Nephron progenitor cell (in vitro differentiated cells): ENCODE measurements around the gene VKORC1.

ENCODE experiments used
- DNase-seq: peaks from one replicate; pipeline ENCODE4 v3.0.0; 2021
- H3K27ac Mint-ChIP-seq: 2 replicates; pipeline ENCODE4 v1.8.0; 2021; ENCODE audit warnings: mild to moderate bottlenecking, moderate library complexity, mixed read lengths
- H3K27me3 Mint-ChIP-seq: 2 replicates; pipeline ENCODE4 v1.8.0; 2021; ENCODE audit warnings: mild to moderate bottlenecking, low read depth, mixed read lengths; ENCODE audit not compliant: poor library complexity
- H3K36me3 Mint-ChIP-seq: 2 replicates; pipeline ENCODE4 v1.8.0; 2021; ENCODE audit warnings: low read depth, mixed read lengths
- H3K4me1 Mint-ChIP-seq: 2 replicates; pipeline ENCODE4 v1.8.0; 2021; ENCODE audit warnings: mixed read lengths
- H3K4me3 Mint-ChIP-seq: 2 replicates; pipeline ENCODE4 v1.8.0; 2021; ENCODE audit warnings: mild to moderate bottlenecking, moderate library complexity, mixed read lengths
- H3K9me3 Mint-ChIP-seq: 2 replicates; pipeline ENCODE4 v1.8.0; 2021; ENCODE audit warnings: mild to moderate bottlenecking, moderate library complexity, mixed read lengths
- CTCF ChIP-seq: fragments of 200-600 bp; sonication (generic); IDR thresholded peaks from 2 replicates; pipeline ENCODE4 v1.5.0; 2021; ENCODE audit warnings: antibody characterized with exemption

The VKORC1 gene

GRCh38 chr16:31134091-31134571 lies 39.5 kb upstream of the VKORC1 start:
- no peak overlapping the region for H3K27ac Mint-ChIP-seq
- H3K4me3 Mint-ChIP-seq, result peak overlapping the region; percentile 63
- no peak for TF ChIP-seq CTCF
- DNase-seq, result no peak
- H3K4me1 Mint-ChIP-seq, result peaks cover 41% of the 10 kb centered on the region
- peaks cover 3% of the 10 kb centered on the region for H3K27me3 Mint-ChIP-seq
- H3K9me3 Mint-ChIP-seq, result no peaks in the 10 kb centered on the region
- H3K36me3 Mint-ChIP-seq, result no peaks in the 10 kb centered on the region

GRCh38 chr16:31133046-31133501 lies 38.5 kb upstream of the VKORC1 start:
- no peak for TF ChIP-seq CTCF
- Mint-ChIP-seq H3K36me3 (no peaks in the 10 kb centered on the region), H3K9me3 (no peaks in the 10 kb centered on the region), H3K4me3 (no peak overlapping the region), H3K4me1 (peaks cover 35% of the 10 kb centered on the region), H3K27ac (no peak overlapping the region), H3K27me3 (peaks cover 3% of the 10 kb centered on the region)
- no peak for DNase-seq

- DNase-seq, result no peak
- Mint-ChIP-seq H3K4me3 (no peak overlapping the region), H3K4me1 (peaks cover 34% of the 10 kb centered on the region), H3K27me3 (peaks cover 3% of the 10 kb centered on the region), H3K27ac (no peak overlapping the region), H3K9me3 (no peaks in the 10 kb centered on the region), H3K36me3 (no peaks in the 10 kb centered on the region)
- no peak for TF ChIP-seq CTCF
These were observed 37.8 kb upstream of the VKORC1 start for GRCh38 chr16:31132303-31132979.

- Mint-ChIP-seq H3K4me3 (no peak overlapping the region), H3K27ac (no peak overlapping the region), H3K36me3 (no peaks in the 10 kb centered on the region), H3K9me3 (no peaks in the 10 kb centered on the region), H3K4me1 (peaks cover 34% of the 10 kb centered on the region), H3K27me3 (peaks cover 3% of the 10 kb centered on the region)
- no peak for DNase-seq
- no peak for TF ChIP-seq CTCF
These were observed 37.3 kb upstream of the VKORC1 start for GRCh38 chr16:31131841-31132271.

GRCh38 chr16:31131416-31131815 lies 36.8 kb upstream of the VKORC1 start:
- H3K36me3 Mint-ChIP-seq, result no peaks in the 10 kb centered on the region
- H3K27ac Mint-ChIP-seq, result no peak overlapping the region
- no peak overlapping the region for H3K4me3 Mint-ChIP-seq
- no peak for DNase-seq
- no peak for TF ChIP-seq CTCF
- H3K27me3 Mint-ChIP-seq, result peaks cover 3% of the 10 kb centered on the region
- H3K9me3 Mint-ChIP-seq, result no peaks in the 10 kb centered on the region
- peaks cover 34% of the 10 kb centered on the region for H3K4me1 Mint-ChIP-seq

GRCh38 chr16:31130899-31131298 lies 36.3 kb upstream of the VKORC1 start:
- H3K9me3 Mint-ChIP-seq, result no peaks in the 10 kb centered on the region
- peaks cover 3% of the 10 kb centered on the region for H3K27me3 Mint-ChIP-seq
- H3K36me3 Mint-ChIP-seq, result no peaks in the 10 kb centered on the region
- DNase-seq, result no peak
- H3K4me3 Mint-ChIP-seq, result no peak overlapping the region
- H3K4me1 Mint-ChIP-seq, result peaks cover 29% of the 10 kb centered on the region
- no peak for TF ChIP-seq CTCF
- no peak overlapping the region for H3K27ac Mint-ChIP-seq
